WTC11 (cell line): ENCODE results near the gene DSC2.

Experiments
- CREB1 ChIP-seq: sonication (generic); formaldehyde crosslinking; IDR thresholded peaks from 2 replicates; pipeline ENCODE4 v1.8.0; 2023; ENCODE audit warnings: mild to moderate bottlenecking, missing genetic modification reagents
- FOXP1 ChIP-seq: sonication (generic); formaldehyde crosslinking; IDR thresholded peaks from 2 replicates; pipeline ENCODE4 v1.8.0; 2022; ENCODE audit warnings: missing genetic modification reagents, mild to moderate bottlenecking, moderate library complexity, borderline replicate concordance
- IRF2 ChIP-seq: sonication (generic); formaldehyde crosslinking; IDR thresholded peaks from 2 replicates; pipeline ENCODE4 v1.8.0; 2022; ENCODE audit warnings: low read depth, missing genetic modification reagents, borderline replicate concordance
- SP1 ChIP-seq: sonication (generic); formaldehyde crosslinking; conservative IDR thresholded peaks from 2 replicates; pipeline ENCODE4 v1.8.1; 2022; ENCODE audit warnings: missing genetic modification reagents
- TEAD1 ChIP-seq: sonication (generic); formaldehyde crosslinking; IDR thresholded peaks from 2 replicates; pipeline ENCODE4 v1.8.0; 2022; ENCODE audit warnings: mild to moderate bottlenecking, missing genetic modification reagents
- TEAD4 ChIP-seq: sonication (generic); formaldehyde crosslinking; IDR thresholded peaks from 2 replicates; pipeline ENCODE4 v1.8.0; 2022; ENCODE audit warnings: mild to moderate bottlenecking, missing genetic modification reagents
- TP53 ChIP-seq: sonication (generic); formaldehyde crosslinking; IDR thresholded peaks from 2 replicates; pipeline ENCODE4 v1.8.1; 2023; ENCODE audit warnings: mild to moderate bottlenecking, missing genetic modification reagents
- ZNF138 ChIP-seq: sonication (generic); formaldehyde crosslinking; conservative IDR thresholded peaks from 2 replicates; pipeline ENCODE4 v1.8.1; 2022; ENCODE audit warnings: mild to moderate bottlenecking, moderate library complexity, missing genetic modification reagents
- ZNF232 ChIP-seq: sonication (generic); formaldehyde crosslinking; IDR thresholded peaks from 2 replicates; pipeline ENCODE4 v1.8.0; 2022; ENCODE audit warnings: mild to moderate bottlenecking, missing genetic modification reagents
- TF ChIP-seq, protein P1 (sequence below): fragments of 200-600 bp; IDR thresholded peaks from 2 replicates; pipeline ENCODE4 v1.8.0; 2022; ENCODE audit warnings: antibody characterized with exemption
- TF ChIP-seq, protein P2 (sequence below): sonication (generic); formaldehyde crosslinking; IDR thresholded peaks from 2 replicates; pipeline ENCODE4 v1.8.1; 2023; ENCODE audit warnings: mild to moderate bottlenecking, missing genetic modification reagents
- TF ChIP-seq, protein P3 (sequence below): sonication (generic); formaldehyde crosslinking; IDR thresholded peaks from 2 replicates; pipeline ENCODE4 v1.8.0; 2022; ENCODE audit warnings: mild to moderate bottlenecking, missing genetic modification reagents
- TF ChIP-seq, protein P4 (sequence below): sonication (generic); formaldehyde crosslinking; IDR thresholded peaks from 2 replicates; pipeline ENCODE4 v1.8.1; 2022; ENCODE audit warnings: low read depth, missing genetic modification reagents, borderline replicate concordance

DNA sequence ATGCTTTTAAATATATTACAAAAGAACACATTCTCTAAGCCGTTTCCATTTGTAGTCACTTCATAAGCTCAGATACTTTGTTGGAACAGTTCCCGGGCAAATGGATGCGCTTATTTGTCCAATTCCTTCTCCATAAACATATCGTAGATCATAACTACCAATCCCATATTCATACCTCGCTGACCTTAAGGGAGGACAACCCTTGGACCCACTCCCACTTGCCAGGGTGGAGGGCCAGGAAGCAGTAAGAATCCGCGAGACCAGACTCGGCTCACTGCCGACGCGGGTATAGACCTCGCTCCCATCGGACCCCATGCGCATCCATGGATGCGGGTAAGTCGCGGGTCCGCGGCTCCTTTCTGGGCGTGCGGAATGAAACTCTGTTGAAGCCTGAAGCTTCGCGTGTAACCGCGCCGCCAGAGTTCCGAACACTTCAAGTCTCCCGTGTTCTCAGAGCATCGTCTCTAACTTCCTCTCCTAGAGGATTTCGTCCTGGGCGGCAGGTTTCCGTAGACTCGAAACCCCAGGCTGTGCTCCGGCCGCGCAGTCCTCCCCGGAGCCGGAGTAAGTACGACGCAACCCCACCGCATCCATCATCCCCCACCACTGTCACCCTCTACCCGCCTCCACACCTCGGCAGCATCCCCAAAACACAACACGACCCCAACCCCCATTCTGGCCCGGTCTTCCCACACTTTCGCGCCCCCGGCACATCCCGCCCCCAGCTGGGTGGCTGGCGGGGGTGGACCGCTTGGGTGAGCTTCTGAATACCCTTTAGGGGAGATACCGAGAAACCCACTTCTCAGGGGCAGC lies 60.7 kb downstream of the DSC2 start:
- TF ChIP-seq TEAD4 (CRISPR knock-in tag) (no peak), IRF2 (CRISPR knock-in tag) (no peak), FOXP1 (CRISPR knock-in tag) (no peak), TP53 (CRISPR knock-in tag) (no peak), SP1 (no peak), ZNF138 (CRISPR knock-in tag) (no peak), CREB1 (CRISPR knock-in tag) (no peak), TEAD1 (no peak), ZNF232 (CRISPR knock-in tag) (no peak)
- TF ChIP-seq, protein P1, sequence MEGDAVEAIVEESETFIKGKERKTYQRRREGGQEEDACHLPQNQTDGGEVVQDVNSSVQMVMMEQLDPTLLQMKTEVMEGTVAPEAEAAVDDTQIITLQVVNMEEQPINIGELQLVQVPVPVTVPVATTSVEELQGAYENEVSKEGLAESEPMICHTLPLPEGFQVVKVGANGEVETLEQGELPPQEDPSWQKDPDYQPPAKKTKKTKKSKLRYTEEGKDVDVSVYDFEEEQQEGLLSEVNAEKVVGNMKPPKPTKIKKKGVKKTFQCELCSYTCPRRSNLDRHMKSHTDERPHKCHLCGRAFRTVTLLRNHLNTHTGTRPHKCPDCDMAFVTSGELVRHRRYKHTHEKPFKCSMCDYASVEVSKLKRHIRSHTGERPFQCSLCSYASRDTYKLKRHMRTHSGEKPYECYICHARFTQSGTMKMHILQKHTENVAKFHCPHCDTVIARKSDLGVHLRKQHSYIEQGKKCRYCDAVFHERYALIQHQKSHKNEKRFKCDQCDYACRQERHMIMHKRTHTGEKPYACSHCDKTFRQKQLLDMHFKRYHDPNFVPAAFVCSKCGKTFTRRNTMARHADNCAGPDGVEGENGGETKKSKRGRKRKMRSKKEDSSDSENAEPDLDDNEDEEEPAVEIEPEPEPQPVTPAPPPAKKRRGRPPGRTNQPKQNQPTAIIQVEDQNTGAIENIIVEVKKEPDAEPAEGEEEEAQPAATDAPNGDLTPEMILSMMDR, result no peak
- TF ChIP-seq, protein P2, sequence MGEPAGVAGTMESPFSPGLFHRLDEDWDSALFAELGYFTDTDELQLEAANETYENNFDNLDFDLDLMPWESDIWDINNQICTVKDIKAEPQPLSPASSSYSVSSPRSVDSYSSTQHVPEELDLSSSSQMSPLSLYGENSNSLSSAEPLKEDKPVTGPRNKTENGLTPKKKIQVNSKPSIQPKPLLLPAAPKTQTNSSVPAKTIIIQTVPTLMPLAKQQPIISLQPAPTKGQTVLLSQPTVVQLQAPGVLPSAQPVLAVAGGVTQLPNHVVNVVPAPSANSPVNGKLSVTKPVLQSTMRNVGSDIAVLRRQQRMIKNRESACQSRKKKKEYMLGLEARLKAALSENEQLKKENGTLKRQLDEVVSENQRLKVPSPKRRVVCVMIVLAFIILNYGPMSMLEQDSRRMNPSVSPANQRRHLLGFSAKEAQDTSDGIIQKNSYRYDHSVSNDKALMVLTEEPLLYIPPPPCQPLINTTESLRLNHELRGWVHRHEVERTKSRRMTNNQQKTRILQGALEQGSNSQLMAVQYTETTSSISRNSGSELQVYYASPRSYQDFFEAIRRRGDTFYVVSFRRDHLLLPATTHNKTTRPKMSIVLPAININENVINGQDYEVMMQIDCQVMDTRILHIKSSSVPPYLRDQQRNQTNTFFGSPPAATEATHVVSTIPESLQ (CRISPR knock-in tag), result no peak
- TF ChIP-seq, protein P3, sequence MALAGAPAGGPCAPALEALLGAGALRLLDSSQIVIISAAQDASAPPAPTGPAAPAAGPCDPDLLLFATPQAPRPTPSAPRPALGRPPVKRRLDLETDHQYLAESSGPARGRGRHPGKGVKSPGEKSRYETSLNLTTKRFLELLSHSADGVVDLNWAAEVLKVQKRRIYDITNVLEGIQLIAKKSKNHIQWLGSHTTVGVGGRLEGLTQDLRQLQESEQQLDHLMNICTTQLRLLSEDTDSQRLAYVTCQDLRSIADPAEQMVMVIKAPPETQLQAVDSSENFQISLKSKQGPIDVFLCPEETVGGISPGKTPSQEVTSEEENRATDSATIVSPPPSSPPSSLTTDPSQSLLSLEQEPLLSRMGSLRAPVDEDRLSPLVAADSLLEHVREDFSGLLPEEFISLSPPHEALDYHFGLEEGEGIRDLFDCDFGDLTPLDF (CRISPR knock-in tag), result no peak
- TF ChIP-seq, protein P4, sequence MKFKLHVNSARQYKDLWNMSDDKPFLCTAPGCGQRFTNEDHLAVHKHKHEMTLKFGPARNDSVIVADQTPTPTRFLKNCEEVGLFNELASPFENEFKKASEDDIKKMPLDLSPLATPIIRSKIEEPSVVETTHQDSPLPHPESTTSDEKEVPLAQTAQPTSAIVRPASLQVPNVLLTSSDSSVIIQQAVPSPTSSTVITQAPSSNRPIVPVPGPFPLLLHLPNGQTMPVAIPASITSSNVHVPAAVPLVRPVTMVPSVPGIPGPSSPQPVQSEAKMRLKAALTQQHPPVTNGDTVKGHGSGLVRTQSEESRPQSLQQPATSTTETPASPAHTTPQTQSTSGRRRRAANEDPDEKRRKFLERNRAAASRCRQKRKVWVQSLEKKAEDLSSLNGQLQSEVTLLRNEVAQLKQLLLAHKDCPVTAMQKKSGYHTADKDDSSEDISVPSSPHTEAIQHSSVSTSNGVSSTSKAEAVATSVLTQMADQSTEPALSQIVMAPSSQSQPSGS (CRISPR knock-in tag), result no peak
